GM12865 (cell line): ENCODE data around the gene SDHAF3.

Experiments used
- DNase-seq: peaks from one replicate; pipeline ENCODE4 v3.0.0; 2010; ENCODE audit warnings: low read depth
- H3K4me3 ChIP-seq: 2 replicates; pipeline ENCODE4 v1.5.1; 2011; ENCODE audit warnings: mild to moderate bottlenecking, low read depth, low read length, control low read depth
- TF ChIP-seq, protein P1 (sequence below): IDR thresholded peaks from 2 replicates; pipeline ENCODE4 v1.5.1; 2011; ENCODE audit warnings: low read length, control low read depth, low read depth, inconsistent platforms; ENCODE audit not compliant: insufficient read depth; ENCODE audit errors: missing control alignments

SDHAF3 gene

DNA sequence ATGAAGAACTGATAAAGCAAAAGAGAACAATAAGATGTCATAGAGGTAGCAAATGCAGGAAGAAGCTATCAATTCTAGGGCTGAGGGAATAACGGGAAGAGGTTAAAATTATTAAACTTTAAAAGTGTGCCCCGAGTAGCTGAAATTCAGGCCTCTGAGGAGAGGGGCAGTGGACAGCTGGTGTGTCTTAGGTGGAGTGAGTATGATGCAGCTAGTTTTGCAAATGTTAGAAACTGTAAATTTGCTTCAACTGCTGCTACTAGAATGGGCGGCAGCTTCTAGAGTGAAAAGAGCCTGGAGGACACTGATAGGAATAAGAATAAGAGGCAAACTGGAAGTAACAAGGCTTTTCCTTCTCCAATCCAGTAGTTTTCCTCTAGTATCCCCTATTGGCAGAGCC is 87.3 kb downstream of the SDHAF3 start:
- TF ChIP-seq, protein P1, sequence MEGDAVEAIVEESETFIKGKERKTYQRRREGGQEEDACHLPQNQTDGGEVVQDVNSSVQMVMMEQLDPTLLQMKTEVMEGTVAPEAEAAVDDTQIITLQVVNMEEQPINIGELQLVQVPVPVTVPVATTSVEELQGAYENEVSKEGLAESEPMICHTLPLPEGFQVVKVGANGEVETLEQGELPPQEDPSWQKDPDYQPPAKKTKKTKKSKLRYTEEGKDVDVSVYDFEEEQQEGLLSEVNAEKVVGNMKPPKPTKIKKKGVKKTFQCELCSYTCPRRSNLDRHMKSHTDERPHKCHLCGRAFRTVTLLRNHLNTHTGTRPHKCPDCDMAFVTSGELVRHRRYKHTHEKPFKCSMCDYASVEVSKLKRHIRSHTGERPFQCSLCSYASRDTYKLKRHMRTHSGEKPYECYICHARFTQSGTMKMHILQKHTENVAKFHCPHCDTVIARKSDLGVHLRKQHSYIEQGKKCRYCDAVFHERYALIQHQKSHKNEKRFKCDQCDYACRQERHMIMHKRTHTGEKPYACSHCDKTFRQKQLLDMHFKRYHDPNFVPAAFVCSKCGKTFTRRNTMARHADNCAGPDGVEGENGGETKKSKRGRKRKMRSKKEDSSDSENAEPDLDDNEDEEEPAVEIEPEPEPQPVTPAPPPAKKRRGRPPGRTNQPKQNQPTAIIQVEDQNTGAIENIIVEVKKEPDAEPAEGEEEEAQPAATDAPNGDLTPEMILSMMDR: no peak
- H3K4me3 ChIP-seq: no peak overlapping the region
- no peak for DNase-seq

DNA sequence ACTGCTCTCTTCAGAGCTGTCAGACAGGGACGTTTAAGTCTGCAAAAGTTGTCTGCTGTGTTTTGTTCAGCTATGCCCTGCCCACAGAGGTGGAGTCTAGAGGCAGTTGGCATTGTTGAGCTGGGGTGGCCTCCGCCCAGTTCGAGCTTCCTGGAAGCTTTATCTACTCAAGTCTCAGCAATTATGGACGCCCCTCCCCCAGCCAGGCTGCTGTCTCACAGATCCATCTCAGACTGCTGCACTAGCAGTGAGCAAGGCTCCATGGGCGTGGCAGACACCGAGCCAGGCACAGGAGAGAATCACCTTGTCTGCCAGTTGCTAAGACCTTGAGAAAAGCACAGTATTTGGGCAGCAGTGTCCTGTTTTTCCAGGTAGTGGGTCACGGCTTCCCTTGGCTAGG is 98.1 kb downstream of the SDHAF3 start:
- H3K4me3 ChIP-seq: no peak overlapping the region
- no peak for DNase-seq
- TF ChIP-seq, protein P1: no peak

DNA sequence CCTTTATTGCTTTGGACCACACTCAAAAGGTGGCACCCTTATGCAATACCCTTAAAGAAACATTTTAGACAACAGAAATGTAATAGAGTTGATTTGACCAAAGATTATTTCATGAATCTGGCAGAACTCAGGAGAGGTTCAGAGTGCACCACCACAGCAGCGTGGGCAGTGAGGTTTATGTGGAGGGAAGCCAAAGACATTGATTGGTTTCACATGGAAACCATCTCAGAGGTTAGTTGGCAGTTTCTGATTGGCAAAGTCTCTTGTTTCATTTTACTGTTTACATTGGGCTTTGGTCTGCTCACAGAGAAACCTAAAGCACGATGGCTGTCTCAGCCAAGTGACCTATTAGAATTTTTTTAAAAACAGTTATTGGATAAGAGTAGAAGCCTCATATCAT is 101.3 kb downstream of the SDHAF3 start:
- TF ChIP-seq, protein P1: no peak
- no peak overlapping the region for H3K4me3 ChIP-seq
- DNase-seq: no peak

DNA sequence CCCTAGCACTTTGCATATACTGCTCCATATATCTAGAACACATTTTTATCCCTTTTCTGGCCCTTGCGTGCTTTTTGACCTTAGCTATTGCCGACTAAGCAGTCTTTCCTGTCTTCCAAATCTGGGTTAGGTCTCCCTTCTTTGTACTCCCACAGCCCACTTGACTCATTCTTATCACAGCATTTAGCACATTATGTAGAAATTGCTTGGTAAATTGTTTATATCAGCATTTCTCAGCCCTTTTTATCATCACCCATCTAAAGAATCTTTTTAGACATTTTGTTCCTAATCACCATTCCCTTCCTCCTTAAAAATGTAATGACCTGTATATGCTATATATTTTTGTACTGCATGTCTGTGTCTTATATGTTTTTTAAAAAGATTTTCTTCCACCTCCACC is 101.7 kb downstream of the SDHAF3 start:
- H3K4me3 ChIP-seq: no peak overlapping the region
- TF ChIP-seq, protein P1: no peak
- DNase-seq: no peak

DNA sequence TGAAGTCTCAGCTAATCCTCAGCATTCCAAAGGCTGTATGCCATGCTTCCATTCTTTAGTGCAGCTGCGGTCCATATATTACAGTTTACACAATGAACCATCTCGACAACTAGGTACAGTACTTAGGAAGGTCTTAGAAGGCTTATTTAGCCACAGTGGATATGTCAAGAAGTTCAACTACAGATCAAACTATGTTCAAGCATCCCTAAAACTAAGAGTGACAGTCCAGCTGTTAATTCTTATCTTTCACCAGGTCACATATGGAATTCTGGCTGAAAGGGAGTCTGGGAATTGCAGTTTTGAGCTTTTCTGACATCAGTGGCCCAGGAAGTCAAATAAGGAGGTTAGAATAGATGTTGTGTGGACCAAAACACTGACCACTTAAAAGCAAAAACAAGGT is 106.8 kb downstream of the SDHAF3 start:
- no peak for DNase-seq
- no peak overlapping the region for H3K4me3 ChIP-seq
- TF ChIP-seq, protein P1: no peak

DNA sequence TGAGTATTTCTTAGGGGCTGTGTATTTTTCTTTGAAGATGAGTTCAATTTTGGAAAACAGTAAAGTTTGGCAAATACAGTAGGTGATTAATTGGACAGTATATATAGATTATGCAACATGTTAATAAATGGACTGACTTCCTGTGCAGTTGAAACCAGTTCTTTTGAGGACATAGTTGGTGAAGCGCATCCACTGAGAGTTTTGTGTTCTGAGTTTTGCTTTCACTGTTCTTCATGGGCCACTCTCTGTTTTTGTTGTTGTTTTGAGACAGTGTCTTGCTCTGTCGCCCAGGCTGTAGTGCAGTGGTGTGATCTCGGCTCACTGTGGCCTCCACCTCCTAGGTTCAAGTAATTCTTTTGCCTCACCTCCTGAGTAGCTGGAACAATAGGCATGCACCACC is 109.0 kb downstream of the SDHAF3 start:
- H3K4me3 ChIP-seq: no peak overlapping the region
- DNase-seq: peak; percentile 20
- TF ChIP-seq, protein P1: no peak
